Activated naive CD4-positive, alpha-beta T cell treated with anti-CD3 and anti-CD28 coated beads, Interleukin-2, amount 50 U/mL, for 72 hours (primary cell): ENCODE results near the gene ADARB2. TPM values are rescaled to one million over a fixed set of nuclear protein-coding genes. Genes with fewer than 3 reads are reported as not detected.
"Not testable (repeated sequence)": the region's sequence is repeated elsewhere in the genome, so short reads cannot be mapped to it uniquely, and the experiment has no call there.

Experiments
- ATAC-seq, 2 donors: fragments of 150-1000 bp; cut with Tn5 transposase; 2 replicates each; pipeline ENCODE4 v1.10.0; 2021; ENCODE audit warnings: mild to moderate bottlenecking in 2 of 2, moderate library complexity in 2 of 2
- DNase-seq, 2 donors: peaks; one replicate each; pipeline ENCODE4 v3.0.0; 2021 to 2022; ENCODE audit warnings: low spot score in 2 of 2
- H3K27ac Mint-ChIP-seq, 2 donors: one replicate each; pipeline ENCODE4 v1.8.0; 2022; ENCODE audit warnings: mild to moderate bottlenecking in 2 of 2, mixed read lengths in 2 of 2
- H3K36me3 Mint-ChIP-seq, 2 donors: one replicate each; pipeline ENCODE4 v1.8.0; 2022; ENCODE audit warnings: mixed read lengths in 2 of 2
- H3K9me3 Mint-ChIP-seq, 2 donors: one replicate each; pipeline ENCODE4 v1.8.0; 2022; ENCODE audit warnings: mixed read lengths in 2 of 2
- total RNA-seq, 2 donors: library from RNA; stranded (reverse); gene quantifications; one replicate each; pipeline ENCODE4 v1.2.3, GENCODE V29; 2022

Gene ADARB2
- total RNA-seq, 2 donors from 2014 or later: 0.27 TPM; not detected in 1

DNA sequence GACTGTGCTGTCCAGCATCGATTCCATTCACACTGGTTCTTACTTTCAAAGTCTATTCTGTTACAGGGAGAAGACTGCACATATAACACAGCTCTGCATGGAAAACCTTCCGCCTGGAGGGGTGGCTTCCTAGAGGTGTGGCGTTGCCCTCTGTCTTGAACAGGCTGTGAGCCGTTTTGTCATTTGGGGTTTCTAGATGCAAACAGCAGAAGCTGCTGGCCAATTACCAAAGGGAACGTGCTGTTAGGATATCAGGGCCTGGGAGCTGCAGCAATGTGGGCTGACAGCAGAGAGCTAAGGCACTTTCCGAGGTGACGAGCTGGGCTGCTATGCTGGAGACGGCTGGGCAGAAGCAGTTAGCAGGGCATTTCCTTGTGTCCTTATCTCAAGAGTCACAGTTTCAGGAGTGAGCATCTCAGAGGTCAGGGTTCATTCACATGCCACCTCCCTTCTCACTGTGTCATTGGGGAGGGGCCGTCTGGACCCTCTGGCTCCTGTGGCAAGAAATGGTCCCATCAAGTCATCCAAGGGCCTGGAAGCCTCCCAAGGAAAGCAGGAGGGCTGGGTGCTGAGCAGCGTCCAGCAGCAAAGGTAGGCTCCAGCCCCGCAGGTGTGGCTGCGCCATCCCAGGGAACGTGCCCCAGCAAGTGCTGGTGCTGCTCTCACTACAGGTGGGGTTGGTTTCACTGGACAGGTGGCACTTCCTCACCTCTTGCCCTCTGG lies 574.7 kb downstream of the ADARB2 start:
- DNase-seq (peak in 1 of 2 donors; percentile 45), ATAC-seq (no peak)
- Mint-ChIP-seq H3K27ac (no peak overlapping the region), H3K36me3 (no peaks in the 10 kb centered on the region), H3K9me3 (no peaks in the 10 kb centered on the region)

GRCh38 chr10:1161315-1161673 lies 576.0 kb downstream of the ADARB2 start:
- not testable (repeated sequence) for H3K9me3 Mint-ChIP-seq, ATAC-seq, H3K36me3 Mint-ChIP-seq, DNase-seq, H3K27ac Mint-ChIP-seq

DNA sequence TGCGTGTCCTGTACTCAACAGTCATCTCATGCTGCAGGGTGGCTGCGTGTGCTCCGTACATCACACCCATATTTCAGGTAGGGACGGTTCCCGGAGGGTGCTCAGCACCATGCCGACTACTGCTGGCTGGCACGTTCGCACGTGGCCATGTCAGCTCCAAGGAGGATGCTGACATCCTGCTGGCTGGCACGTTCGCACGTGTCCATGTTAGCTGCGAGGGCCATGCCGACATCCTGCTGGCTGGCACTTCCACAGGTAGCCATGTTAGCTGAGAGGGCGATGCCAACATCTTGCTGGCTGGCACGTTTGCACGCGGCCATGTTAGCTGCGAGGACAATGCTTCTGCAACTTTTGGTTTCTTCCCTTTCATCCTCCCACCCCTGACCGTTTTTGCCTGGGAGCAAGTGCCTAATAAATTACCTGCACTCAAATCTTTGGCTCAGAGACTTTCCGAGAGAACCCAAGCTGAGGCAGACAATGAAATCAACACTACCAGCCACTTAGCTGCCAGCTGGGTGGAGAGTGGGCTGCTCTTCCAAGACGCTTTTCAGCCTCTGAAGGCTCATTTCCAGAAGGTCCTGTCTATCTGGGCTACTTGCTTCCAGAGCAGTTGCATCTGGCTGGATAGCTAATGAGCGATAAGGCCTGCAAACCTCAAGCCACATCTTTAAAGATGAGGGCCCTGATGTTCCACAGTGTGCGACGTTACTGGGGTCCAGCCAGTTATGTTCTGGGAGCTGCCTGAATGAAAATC lies 576.6 kb downstream of the ADARB2 start:
- Mint-ChIP-seq H3K36me3 (no peaks in the 10 kb centered on the region), H3K27ac (no peak overlapping the region), H3K9me3 (no peaks in the 10 kb centered on the region)
- peak in 1 of 2 donors; percentile 28 for DNase-seq
- ATAC-seq: no peak

GRCh38 chr10:1159131-1160061 lies 577.9 kb downstream of the ADARB2 start:
- Mint-ChIP-seq H3K36me3 (no peaks in the 10 kb centered on the region), H3K9me3 (no peaks in the 10 kb centered on the region), H3K27ac (peak overlapping the region in 1 of 2 donors; percentile 66)
- DNase-seq: peak in 1 of 2 donors; percentile 20
- no peak for ATAC-seq

DNA sequence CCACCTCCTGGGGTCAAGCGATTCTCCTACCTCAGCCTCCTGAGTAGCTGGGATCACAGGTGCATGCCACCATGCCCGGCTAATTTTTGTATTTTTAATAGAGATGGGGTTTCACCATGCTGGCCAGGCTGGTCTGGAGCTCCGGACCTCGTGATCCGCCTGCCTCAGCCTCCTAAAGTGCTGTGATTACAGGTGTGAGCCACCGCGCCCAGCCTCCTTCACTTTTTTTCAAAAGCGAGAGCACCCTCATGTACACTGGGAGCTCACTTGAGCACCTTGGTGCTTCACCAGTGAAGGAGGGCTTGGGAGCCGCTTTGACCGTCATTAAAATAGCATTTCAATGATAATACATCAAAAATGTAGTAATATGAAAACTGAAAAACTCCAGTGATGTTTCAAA lies 578.8 kb downstream of the ADARB2 start:
- H3K27ac Mint-ChIP-seq, H3K9me3 Mint-ChIP-seq, ATAC-seq, H3K36me3 Mint-ChIP-seq: not testable (repeated sequence)
- peak in 1 of 2 donors; percentile 11 for DNase-seq

GRCh38 chr10:1158066-1158465 lies 579.3 kb downstream of the ADARB2 start:
- H3K27ac Mint-ChIP-seq: no peak overlapping the region
- DNase-seq (no peak), ATAC-seq (no peak)
- H3K9me3 Mint-ChIP-seq: no peaks in the 10 kb centered on the region
- no peaks in the 10 kb centered on the region for H3K36me3 Mint-ChIP-seq

GRCh38 chr10:1157615-1157933 lies 579.8 kb downstream of the ADARB2 start:
- Mint-ChIP-seq H3K27ac (peak overlapping the region in 1 of 2 donors; percentile 10), H3K9me3 (no peaks in the 10 kb centered on the region), H3K36me3 (no peaks in the 10 kb centered on the region)
- ATAC-seq (no peak), DNase-seq (peak in 1 of 2 donors; percentile 4)

DNA sequence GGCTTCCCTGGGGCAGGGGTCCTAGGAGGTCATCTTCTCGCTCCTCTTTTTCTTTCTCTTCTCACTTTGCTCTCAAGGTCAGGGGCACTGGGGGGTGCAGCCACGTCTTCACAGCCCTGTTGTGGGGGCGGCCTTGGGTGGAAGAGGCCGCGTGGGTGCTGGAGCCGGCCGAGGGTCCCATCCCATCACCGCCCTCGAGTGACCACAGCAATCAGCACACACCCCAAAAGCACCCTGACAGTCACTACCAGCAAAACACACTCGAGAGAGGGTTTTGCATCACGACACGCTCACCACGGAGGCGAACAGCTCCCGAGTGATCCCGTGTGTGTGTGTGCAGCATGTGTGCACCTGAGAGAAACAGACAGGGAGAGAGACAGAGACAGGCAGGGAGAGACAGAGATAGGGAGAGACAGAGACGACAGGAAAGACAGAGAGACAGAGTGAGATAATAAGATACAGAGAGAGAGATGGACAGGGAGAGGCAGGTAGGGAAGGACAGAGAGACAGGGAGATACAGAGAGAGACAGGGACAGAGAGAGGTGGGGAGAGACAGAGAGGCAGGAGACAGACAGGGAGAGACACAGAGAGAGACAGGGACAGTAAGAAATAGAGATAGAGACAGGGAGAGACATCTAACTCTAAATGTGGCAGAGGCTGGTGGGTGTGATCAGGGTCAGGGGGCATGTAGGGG lies 580.3 kb downstream of the ADARB2 start:
- H3K9me3 Mint-ChIP-seq: no peaks in the 10 kb centered on the region
- no peaks in the 10 kb centered on the region for H3K36me3 Mint-ChIP-seq
- peak overlapping the region in 1 of 2 donors; percentile 10 for H3K27ac Mint-ChIP-seq
- DNase-seq (peak in 1 of 2 donors; percentile 23), ATAC-seq (no peak)

DNA sequence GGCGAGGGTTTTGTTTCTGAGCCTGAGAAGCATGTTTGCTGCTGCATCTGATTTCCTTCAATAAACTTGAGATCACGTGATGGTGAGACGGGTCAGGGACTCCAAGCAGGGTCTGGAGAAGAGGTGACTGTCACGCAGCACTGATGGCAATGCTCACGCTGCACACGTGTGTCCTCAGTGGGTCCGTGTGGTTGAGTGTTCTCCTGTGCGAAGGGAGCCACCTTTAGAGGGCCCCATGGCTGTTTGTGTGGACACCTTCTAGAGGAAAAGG lies 580.8 kb downstream of the ADARB2 start:
- ATAC-seq (no peak), DNase-seq (peak in 1 of 2 donors; percentile 14)
- Mint-ChIP-seq H3K27ac (no peak overlapping the region), H3K9me3 (no peaks in the 10 kb centered on the region), H3K36me3 (no peaks in the 10 kb centered on the region)

DNA sequence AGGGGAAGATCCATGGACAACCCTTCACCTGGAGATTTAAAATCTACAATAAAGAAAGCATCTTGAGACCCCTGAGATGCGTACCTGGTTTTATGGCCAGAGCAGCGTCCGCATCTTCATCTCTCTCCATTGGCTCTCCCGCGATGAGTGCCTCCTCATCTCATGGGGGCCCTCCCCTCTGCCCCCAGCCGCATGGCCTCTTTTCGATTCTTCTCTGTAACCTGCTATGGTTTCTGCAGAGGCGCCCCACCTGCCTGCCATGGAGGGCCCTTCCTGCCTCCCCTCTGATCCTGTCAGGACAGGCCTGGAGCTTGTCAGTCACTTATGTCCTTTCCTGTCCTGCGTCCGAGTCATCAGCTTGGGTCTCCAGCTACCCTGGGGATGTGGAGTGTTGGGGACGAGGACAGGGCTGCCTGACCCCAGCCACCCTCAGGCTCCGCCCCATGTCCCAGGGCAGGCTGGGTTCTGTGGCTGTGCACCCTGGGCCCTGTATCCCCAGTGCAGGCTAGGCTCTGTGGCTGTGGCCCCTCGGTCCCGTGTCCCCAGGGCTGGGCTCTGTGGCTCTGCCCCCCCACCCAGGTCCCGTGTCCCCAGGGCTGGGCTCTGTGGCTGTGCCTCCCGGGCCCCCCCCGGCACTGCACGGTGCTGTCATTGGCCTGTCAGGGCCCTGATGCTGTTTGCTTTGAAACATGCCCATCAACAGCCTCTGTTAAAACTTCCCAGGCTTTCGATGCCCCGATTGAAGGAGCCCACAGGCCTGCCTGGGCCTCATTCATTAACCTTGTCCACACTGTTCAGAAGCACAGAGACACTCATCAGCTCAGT lies 581.3 kb downstream of the ADARB2 start:
- no peaks in the 10 kb centered on the region for H3K9me3 Mint-ChIP-seq
- no peak overlapping the region for H3K27ac Mint-ChIP-seq
- DNase-seq (peak in 1 of 2 donors; percentile 49), ATAC-seq (no peak)
- no peaks in the 10 kb centered on the region for H3K36me3 Mint-ChIP-seq

DNA sequence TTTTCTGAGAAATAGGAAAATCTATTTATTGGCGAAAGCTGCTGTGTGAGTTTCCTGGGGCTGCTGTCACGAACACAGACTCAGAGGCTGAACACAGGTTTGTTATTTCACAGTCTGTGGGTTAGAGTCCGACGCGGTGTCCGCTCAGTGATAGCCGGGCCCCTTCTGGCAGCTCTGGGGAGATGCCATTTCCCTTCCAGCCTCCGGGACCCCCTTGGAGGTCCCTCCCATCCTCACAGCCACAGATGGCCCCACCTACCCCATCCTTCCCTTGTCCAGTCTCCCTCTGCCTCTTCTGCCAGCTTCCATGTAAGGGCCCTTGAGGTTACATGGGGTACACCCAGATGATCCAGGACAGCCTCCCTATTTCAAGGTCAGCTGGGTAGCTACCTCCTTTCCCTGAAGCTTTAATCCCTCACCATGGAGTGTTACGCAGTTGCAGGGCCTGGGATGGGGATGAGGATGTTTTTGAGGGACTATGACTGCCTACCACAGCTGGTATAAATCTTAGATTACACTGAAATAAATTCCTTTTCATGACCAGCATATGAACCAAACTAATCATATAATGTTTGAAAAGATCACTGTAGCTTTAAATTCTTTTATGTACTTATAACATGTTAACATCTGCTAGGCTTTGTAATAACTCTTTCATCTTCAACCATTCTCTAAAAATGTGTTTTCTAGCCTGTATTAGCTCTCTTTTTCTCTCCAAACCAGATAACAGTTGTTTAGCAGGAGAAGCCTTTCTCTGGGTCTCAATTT lies 582.6 kb downstream of the ADARB2 start:
- Mint-ChIP-seq H3K36me3 (no peaks in the 10 kb centered on the region), H3K27ac (no peak overlapping the region)

DNA sequence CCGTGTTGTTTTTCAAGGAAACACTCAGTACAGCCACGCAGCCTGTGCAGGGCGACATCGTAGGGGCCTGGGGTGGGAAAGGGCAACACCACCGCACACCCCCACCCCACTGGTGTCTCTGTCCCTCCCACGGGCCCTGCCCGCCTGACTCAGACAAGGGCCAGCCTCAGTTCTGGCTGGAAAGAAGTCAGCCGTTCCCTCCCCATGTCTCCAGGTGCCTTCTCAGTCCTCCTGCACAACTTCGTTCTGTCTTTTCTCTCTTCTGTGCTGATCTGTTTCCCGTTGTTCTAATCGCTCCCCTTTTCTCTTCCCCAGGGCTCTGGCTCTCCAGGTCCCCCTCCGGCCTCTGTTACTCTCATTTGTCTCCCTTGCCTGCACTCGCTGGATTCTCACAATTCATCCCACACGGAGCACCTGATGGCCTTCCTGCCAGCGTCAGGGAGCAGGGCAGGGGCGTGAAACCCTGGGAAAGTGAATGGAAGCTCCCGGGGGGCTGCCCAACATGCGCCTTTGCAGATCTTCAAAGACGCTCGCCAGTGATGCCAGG lies 583.4 kb downstream of the ADARB2 start:
- no peak for ATAC-seq
- H3K36me3 Mint-ChIP-seq: no peaks in the 10 kb centered on the region
- peak in 1 of 2 donors; percentile 6 for DNase-seq
- H3K9me3 Mint-ChIP-seq: no peaks in the 10 kb centered on the region
- H3K27ac Mint-ChIP-seq: no peak overlapping the region

More for the DNA sequence above, 582.6 kb downstream of the ADARB2 start:
- ATAC-seq (no peak), DNase-seq (peak in 1 of 2 donors; percentile 34)
- no peaks in the 10 kb centered on the region for H3K9me3 Mint-ChIP-seq

DNA sequence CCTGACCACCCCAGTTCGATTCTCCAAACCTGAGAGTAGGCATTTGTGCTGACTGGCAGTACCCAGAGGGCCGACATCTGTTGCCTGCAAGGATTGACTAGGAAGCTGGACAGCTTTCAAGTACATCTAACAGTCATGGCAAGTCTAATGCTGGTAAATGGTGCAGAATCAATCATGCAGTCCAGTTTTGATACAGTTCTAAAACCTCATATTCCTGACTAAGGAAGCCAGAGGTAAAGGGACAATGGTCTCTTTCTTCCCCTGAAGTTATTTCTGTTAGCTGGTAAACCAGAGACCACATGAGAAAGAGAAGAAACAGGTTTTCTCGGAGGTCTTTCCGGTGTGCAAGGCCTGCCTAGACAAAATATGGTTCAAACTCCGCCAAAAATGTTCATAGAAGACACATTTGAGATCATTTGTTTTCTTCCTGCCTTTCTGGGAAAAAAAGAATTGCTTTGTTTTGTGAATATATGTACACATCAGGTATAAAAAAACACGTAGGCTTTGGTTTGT lies 584.0 kb downstream of the ADARB2 start:
- H3K36me3 Mint-ChIP-seq: no peaks in the 10 kb centered on the region
- no peaks in the 10 kb centered on the region for H3K9me3 Mint-ChIP-seq
- H3K27ac Mint-ChIP-seq: no peak overlapping the region
- peak in 1 of 2 donors; percentile 9 for DNase-seq
- no peak for ATAC-seq

DNA sequence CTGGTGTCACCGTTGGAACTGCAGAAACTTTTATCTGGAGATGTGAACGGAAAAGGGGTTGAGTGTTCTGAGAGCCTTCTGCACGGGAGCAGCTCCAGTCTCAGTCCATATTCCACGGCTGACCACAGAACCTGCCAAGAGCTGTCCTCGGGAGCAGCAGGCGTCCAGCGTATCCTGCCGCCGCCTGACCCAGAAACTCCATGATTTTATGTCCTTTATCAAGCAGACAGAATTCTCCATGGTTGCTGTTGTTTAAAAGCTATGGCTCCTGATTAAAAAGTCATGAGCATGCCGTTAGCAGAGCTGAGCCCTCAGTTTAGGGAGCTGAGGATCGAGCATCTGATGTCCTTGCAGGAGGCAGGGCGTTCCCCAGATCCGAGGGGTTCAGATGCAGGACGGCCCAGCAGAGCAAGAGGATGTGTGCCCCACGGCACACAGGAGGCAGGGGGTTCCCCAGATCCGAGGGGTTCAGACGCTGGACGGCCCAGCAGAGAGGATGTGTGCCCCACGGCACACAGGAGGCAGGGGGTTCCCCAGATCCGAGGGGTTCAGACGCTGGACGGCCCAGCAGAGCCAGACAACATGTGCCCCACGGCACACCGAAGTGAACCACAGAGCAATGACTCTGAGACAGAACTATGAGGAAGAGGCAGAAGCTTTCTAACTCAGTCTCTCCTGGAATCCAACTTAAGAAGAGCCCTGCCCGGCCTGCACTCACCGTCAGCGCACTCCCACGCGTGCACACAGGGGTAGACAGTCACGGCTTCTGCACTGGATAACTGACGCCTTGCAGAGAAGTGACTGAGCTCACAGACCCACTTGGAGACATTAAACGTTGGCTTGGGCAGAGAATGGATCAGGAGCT lies 584.7 kb downstream of the ADARB2 start:
- H3K27ac Mint-ChIP-seq: no peak overlapping the region
- H3K9me3 Mint-ChIP-seq: no peaks in the 10 kb centered on the region
- no peaks in the 10 kb centered on the region for H3K36me3 Mint-ChIP-seq
- DNase-seq (peak in 1 of 2 donors; percentile 35), ATAC-seq (no peak)
